ENCODE measurements around the gene HLCS.

Gene HLCS

GRCh38 chr21:36784947-36785346, 181.5 kb downstream of the HLCS start:
- DNase-seq (ENCODE audit: low read depth in 3 of 3, low spot score in 1 of 3), result no peak

GRCh38 chr21:36783612-36784374, 182.7 kb downstream of the HLCS start:
- no peak for DNase-seq (ENCODE audit: low read depth in 3 of 3, low spot score in 1 of 3)

GRCh38 chr21:36780861-36781260, 185.6 kb downstream of the HLCS start:
- no peak for DNase-seq (ENCODE audit: low read depth in 3 of 3, low spot score in 1 of 3)

- DNase-seq (ENCODE audit: low read depth in 3 of 3, low spot score in 1 of 3), result no peak
These were observed 189.4 kb downstream of the HLCS start for GRCh38 chr21:36776981-36777617.

GRCh38 chr21:36773995-36774394, 192.5 kb downstream of the HLCS start:
- no peak for DNase-seq (ENCODE audit: low read depth in 3 of 3, low spot score in 1 of 3)

GRCh38 chr21:36773117-36773516, 193.4 kb downstream of the HLCS start:
- no peak for DNase-seq (ENCODE audit: low read depth in 3 of 3, low spot score in 1 of 3)

- DNase-seq (ENCODE audit: low read depth in 3 of 3, low spot score in 1 of 3), result no peak
These were observed 197.2 kb downstream of the HLCS start for GRCh38 chr21:36769051-36769839.

GRCh38 chr21:36768496-36768895, 198.0 kb downstream of the HLCS start:
- DNase-seq (ENCODE audit: low read depth in 3 of 3, low spot score in 1 of 3), result no peak

- DNase-seq (ENCODE audit: low read depth in 3 of 3, low spot score in 1 of 3), result no peak
These were observed 199.4 kb downstream of the HLCS start for GRCh38 chr21:36767096-36767495.

GRCh38 chr21:36766511-36766910, 200.0 kb downstream of the HLCS start:
- no peak for DNase-seq (ENCODE audit: low read depth in 3 of 3, low spot score in 1 of 3)

- DNase-seq (ENCODE audit: low read depth in 3 of 3, low spot score in 1 of 3), result no peak
These were observed 201.2 kb downstream of the HLCS start for GRCh38 chr21:36765229-36765628.

- no peak for DNase-seq (ENCODE audit: low read depth in 3 of 3, low spot score in 1 of 3)
These were observed 203.2 kb downstream of the HLCS start for GRCh38 chr21:36763305-36763704.

- no peak for DNase-seq (ENCODE audit: low read depth in 3 of 3, low spot score in 1 of 3)
These were observed 203.8 kb downstream of the HLCS start for GRCh38 chr21:36762642-36763041.

GRCh38 chr21:36761685-36762084, 204.8 kb downstream of the HLCS start:
- DNase-seq (ENCODE audit: low read depth in 3 of 3, low spot score in 1 of 3), result no peak

GRCh38 chr21:36759348-36760083, 207.0 kb downstream of the HLCS start:
- no peak for DNase-seq (ENCODE audit: low read depth in 3 of 3, low spot score in 1 of 3)

GRCh38 chr21:36757196-36757595, 209.3 kb downstream of the HLCS start:
- no peak for DNase-seq (ENCODE audit: low read depth in 3 of 3, low spot score in 1 of 3)

- no peak for DNase-seq (ENCODE audit: low read depth in 3 of 3, low spot score in 1 of 3)
These were observed 209.9 kb downstream of the HLCS start for GRCh38 chr21:36756527-36756926.

- DNase-seq (ENCODE audit: low read depth in 3 of 3, low spot score in 1 of 3), result no peak
These were observed 212.1 kb downstream of the HLCS start for GRCh38 chr21:36754241-36754898.

GRCh38 chr21:36753556-36753955, 212.9 kb downstream of the HLCS start:
- DNase-seq (ENCODE audit: low read depth in 3 of 3, low spot score in 1 of 3), result no peak

GRCh38 chr21:36751383-36751782, 215.1 kb downstream of the HLCS start:
- DNase-seq (ENCODE audit: low read depth in 3 of 3, low spot score in 1 of 3), result no peak

- DNase-seq (ENCODE audit: low read depth in 3 of 3, low spot score in 1 of 3), result no peak
These were observed 215.9 kb downstream of the HLCS start for GRCh38 chr21:36750576-36750959.

Measured in stimulated activated CD4-positive, alpha-beta T cell treated with anti-CD3 and anti-CD28 coated beads, TNF-alpha, amount 100 ng/mL, for 1 hour (primary cell).